Endothelial cell (in vitro differentiated cells): ENCODE data around the gene GPR62. TPM values are rescaled to one million over a fixed set of nuclear protein-coding genes. Genes with fewer than 3 reads are reported as not detected.
A peak's percentile ranks its signal among the peaks of the same experiment; 100 is the strongest.
"Not testable (repeated sequence)": the region's sequence is repeated elsewhere in the genome, so short reads cannot be mapped to it uniquely, and the experiment has no call there.

Source experiments
- DNase-seq: peaks from one replicate; pipeline ENCODE4 v3.0.0; 2021; ENCODE audit warnings: low spot score
- H3K27ac Mint-ChIP-seq: one replicate; pipeline ENCODE4 v1.8.0; 2021; ENCODE audit warnings: mixed read lengths, inconsistent platforms; ENCODE audit not compliant: unreplicated experiment
- H3K27me3 Mint-ChIP-seq: one replicate; pipeline ENCODE4 v1.8.0; 2021; ENCODE audit warnings: mild to moderate bottlenecking, moderate library complexity, mixed read lengths, inconsistent platforms; ENCODE audit not compliant: unreplicated experiment
- H3K36me3 Mint-ChIP-seq: one replicate; pipeline ENCODE4 v1.8.0; 2021; ENCODE audit warnings: mild to moderate bottlenecking, low read depth, mixed read lengths, inconsistent platforms; ENCODE audit not compliant: unreplicated experiment
- H3K4me1 Mint-ChIP-seq: one replicate; pipeline ENCODE4 v1.8.0; 2021; ENCODE audit warnings: mild to moderate bottlenecking, mixed read lengths, inconsistent platforms; ENCODE audit not compliant: unreplicated experiment
- H3K4me3 Mint-ChIP-seq: one replicate; pipeline ENCODE4 v1.8.0; 2021; ENCODE audit warnings: mild to moderate bottlenecking, mixed read lengths, inconsistent platforms; ENCODE audit not compliant: unreplicated experiment
- H3K9me3 Mint-ChIP-seq: one replicate; pipeline ENCODE4 v1.8.0; 2021; ENCODE audit warnings: mixed read lengths, inconsistent platforms; ENCODE audit not compliant: unreplicated experiment
- total RNA-seq: library from RNA; stranded (reverse); fragmentation: NEBNext Ultra II Directional; extraction: Animal tissue kit (Norgen Biotek cat#: 25700); gene quantifications from one replicate; pipeline ENCODE4 v1.2.1, GENCODE V29; 2021; ENCODE audit not compliant: unreplicated experiment
- TF ChIP-seq, protein P1 (sequence below): fragments of 200-600 bp; sonication (generic); IDR thresholded peaks from one replicate; pipeline ENCODE4 v1.5.0; 2021; ENCODE audit warnings: antibody characterized with exemption; ENCODE audit not compliant: unreplicated experiment

The GPR62 gene
- total RNA-seq, 1 donor from 2014 or later: not detected

DNA sequence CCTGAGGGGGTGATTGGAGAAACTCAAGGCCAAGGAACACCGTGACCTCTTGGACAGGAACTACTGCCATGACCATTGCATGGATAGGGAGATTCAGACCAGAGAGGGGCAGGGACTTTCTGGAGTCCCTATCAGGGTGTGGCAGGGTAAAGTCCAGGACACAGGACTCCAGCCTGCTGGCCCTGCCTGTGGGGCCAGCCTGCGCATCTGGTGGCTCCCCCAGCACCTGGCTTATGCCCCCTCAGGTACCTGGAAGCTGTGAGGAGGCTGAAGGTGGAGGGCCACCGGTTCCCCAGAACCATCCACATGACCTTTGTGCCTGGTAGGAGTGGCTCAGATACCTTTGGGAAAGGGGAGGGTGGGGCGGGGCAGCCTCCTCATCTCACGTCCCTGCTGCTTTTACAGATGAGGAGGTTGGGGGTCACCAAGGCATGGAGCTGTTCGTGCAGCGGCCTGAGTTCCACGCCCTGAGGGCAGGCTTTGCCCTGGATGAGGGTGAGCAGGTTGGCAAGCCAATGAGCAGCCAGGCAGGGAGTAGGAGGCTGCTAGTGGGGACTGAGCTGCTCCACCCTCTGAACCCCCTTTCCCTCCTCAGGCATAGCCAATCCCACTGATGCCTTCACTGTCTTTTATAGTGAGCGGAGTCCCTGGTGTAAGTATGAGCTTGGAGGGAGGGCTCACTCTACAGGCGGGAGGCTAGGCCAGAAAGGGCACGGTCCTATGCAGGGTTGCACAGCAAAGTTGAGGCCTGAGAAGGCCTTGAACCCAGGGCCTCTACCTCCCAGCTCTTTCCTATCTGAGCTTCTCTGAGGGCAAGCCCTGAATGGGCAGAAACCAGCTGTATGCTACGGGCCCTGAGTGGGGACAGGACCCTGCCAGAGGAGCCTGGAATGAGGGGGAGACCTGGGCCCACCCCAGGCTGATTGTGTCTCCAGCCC is 31.1 kb downstream of the GPR62 start:
- no peak for DNase-seq
- Mint-ChIP-seq H3K9me3 (no peaks in the 10 kb centered on the region), H3K4me1 (peaks cover 14% of the 10 kb centered on the region), H3K36me3 (peaks cover 2% of the 10 kb centered on the region), H3K27ac (no peak overlapping the region), H3K4me3 (no peak overlapping the region), H3K27me3 (peaks cover 6% of the 10 kb centered on the region)
- TF ChIP-seq, protein P1, sequence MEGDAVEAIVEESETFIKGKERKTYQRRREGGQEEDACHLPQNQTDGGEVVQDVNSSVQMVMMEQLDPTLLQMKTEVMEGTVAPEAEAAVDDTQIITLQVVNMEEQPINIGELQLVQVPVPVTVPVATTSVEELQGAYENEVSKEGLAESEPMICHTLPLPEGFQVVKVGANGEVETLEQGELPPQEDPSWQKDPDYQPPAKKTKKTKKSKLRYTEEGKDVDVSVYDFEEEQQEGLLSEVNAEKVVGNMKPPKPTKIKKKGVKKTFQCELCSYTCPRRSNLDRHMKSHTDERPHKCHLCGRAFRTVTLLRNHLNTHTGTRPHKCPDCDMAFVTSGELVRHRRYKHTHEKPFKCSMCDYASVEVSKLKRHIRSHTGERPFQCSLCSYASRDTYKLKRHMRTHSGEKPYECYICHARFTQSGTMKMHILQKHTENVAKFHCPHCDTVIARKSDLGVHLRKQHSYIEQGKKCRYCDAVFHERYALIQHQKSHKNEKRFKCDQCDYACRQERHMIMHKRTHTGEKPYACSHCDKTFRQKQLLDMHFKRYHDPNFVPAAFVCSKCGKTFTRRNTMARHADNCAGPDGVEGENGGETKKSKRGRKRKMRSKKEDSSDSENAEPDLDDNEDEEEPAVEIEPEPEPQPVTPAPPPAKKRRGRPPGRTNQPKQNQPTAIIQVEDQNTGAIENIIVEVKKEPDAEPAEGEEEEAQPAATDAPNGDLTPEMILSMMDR: no peak

DNA sequence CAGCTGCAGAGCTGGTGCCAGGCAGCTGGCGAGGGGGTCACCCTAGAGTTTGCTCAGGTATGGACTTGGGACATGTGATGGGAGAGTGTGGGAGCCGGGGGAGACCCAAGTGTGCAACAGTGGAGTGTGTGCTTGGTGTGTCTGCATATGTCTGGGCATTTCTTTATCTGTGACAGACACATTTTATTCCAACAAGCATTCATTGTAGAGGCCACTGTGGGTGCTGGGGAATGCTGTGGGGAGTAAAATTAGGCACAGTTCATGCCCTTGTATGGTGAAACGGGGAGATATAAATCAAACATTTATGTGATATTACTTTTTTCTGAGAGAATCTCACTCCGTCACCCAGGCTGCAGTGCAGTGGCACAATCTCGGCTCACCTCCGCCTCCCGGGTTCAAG is 32.4 kb downstream of the GPR62 start:
- DNase-seq: no peak
- H3K9me3 Mint-ChIP-seq: no peaks in the 10 kb centered on the region
- no peak overlapping the region for H3K27ac Mint-ChIP-seq
- H3K36me3 Mint-ChIP-seq: peaks cover 7% of the 10 kb centered on the region
- no peak overlapping the region for H3K4me3 Mint-ChIP-seq
- H3K4me1 Mint-ChIP-seq: peaks cover 11% of the 10 kb centered on the region
- H3K27me3 Mint-ChIP-seq: peaks cover 5% of the 10 kb centered on the region
- TF ChIP-seq, protein P1: no peak

DNA sequence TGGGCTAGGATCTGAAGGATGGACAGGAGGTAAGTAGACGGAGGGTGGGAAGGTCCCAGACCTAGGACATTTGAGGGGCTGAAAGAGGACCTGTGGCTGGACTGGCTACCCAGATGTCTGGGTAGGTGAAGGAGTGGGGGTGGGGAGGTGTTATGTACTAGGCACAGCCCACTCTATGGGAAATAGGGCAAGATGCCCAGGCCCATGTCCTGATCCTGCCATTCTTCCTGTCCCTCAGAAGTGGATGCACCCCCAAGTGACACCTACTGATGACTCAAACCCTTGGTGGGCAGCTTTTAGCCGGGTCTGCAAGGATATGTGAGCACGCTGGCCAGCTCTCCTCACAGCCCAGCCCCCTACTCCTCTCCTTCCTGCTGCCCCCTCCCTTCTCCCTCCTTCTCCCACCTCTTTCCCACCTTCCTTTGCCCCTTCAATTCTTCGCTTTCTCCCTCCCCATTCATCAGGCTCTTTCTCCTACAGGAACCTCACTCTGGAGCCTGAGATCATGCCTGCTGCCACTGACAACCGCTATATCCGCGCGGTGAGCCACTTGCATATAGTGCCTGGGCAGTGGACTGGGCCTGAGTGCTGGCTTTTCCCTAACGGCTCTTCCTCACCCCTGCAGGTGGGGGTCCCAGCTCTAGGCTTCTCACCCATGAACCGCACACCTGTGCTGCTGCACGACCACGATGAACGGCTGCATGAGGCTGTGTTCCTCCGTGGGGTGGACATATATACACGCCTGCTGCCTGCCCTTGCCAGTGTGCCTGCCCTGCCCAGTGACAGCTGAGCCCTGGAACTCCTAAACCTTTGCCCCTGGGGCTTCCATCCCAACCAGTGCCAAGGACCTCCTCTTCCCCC is 33.3 kb downstream of the GPR62 start:
- peaks cover 8% of the 10 kb centered on the region for H3K36me3 Mint-ChIP-seq
- TF ChIP-seq, protein P1: no peak
- H3K27ac Mint-ChIP-seq: no peak overlapping the region
- peaks cover 5% of the 10 kb centered on the region for H3K27me3 Mint-ChIP-seq
- H3K4me3 Mint-ChIP-seq: no peak overlapping the region
- peaks cover 9% of the 10 kb centered on the region for H3K4me1 Mint-ChIP-seq
- no peaks in the 10 kb centered on the region for H3K9me3 Mint-ChIP-seq
- DNase-seq: no peak

DNA sequence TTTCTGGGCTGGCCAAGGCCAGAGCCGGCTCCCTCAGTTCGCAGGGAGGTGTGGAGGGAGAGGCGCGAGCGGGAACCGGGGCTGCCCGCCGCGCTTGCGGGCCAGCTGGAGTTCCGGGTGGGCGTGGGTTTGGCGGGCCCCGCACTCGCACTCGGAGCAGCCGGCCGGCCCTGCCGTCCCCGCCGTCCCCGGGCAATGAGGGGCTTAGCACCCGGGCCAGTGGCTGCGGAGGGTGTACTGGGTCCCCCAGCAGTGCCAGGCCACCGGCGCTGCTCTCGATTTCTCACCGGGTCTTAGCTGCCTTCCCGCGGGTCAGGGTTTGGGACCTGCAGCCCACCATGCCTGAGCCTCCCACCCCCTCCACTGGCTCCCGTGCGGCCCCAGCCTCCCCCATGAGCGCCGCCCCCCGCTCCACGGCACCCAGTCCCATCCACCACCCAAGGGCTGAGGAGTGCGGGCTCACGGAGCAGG is 35.4 kb downstream of the GPR62 start:
- peaks cover 17% of the 10 kb centered on the region for H3K36me3 Mint-ChIP-seq
- not testable (repeated sequence) for H3K9me3 Mint-ChIP-seq, DNase-seq, H3K27ac Mint-ChIP-seq, H3K27me3 Mint-ChIP-seq, H3K4me3 Mint-ChIP-seq
- H3K4me1 Mint-ChIP-seq: peaks cover 20% of the 10 kb centered on the region

DNA sequence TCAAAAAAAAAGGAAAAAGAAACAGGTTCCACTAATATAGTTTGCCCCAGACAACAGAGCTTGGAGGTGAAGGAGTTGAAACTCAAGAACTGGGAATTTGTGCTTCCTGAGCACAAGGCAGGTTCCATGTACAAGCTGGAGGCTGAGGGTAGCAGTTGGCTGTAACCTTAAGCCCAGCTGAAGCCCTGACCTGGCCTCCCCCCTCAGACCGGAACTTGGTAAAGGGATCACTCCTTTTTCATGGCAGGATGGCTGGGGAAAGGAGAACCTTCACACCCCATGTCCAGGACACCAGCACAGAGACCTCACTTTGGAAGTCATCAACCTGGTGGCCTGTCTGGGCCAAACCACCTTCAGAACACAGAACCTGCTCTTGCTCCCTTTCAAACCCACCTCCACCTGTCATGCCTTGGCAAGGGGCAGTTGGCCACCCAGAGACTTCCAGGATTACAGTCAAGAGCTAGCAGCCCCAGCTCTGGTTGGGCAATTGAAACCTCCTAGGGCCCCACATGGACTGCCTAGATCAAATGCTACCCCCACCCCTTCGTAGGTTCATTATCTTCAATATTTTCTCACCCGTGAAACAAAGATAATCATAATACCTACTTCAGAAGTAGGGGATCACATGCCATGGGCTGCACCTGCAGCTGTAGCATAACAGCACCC is 37.0 kb downstream of the GPR62 start:
- TF ChIP-seq, protein P1: no peak
- Mint-ChIP-seq H3K36me3 (peaks cover 17% of the 10 kb centered on the region), H3K4me1 (peaks cover 24% of the 10 kb centered on the region), H3K27me3 (peaks cover 9% of the 10 kb centered on the region), H3K27ac (no peak overlapping the region), H3K4me3 (peak overlapping the region; percentile 65), H3K9me3 (no peaks in the 10 kb centered on the region)
- no peak for DNase-seq

GRCh38 chr3:51993657-51994056 is 38.5 kb downstream of the GPR62 start:
- not testable (repeated sequence) for H3K4me3 Mint-ChIP-seq, H3K9me3 Mint-ChIP-seq, DNase-seq, H3K27ac Mint-ChIP-seq
- Mint-ChIP-seq H3K4me1 (peaks cover 29% of the 10 kb centered on the region), H3K36me3 (peaks cover 17% of the 10 kb centered on the region), H3K27me3 (peaks cover 12% of the 10 kb centered on the region)
